Stimulated activated CD4-positive, alpha-beta T cell treated with anti-CD3 and anti-CD28 coated beads, Interleukin-12 subunit alpha, Interleukin-12 subunit beta, amount 100 ng/mL, for 24 hours (primary cell): Measurements from ENCODE around the gene KLKB1.
"Not testable (repeated sequence)": the region's sequence is repeated elsewhere in the genome, so short reads cannot be mapped to it uniquely, and the experiment has no call there.

ENCODE experiments used
- DNase-seq, 2 experiments: peaks; one replicate each; pipeline ENCODE4 v3.0.0-alpha.2; 2020; ENCODE audit warnings: low read depth in 2 of 2

Gene KLKB1

GRCh38 chr4:186226521-186227189 is 652 bp upstream of the KLKB1 start:
- no peak for DNase-seq

DNA sequence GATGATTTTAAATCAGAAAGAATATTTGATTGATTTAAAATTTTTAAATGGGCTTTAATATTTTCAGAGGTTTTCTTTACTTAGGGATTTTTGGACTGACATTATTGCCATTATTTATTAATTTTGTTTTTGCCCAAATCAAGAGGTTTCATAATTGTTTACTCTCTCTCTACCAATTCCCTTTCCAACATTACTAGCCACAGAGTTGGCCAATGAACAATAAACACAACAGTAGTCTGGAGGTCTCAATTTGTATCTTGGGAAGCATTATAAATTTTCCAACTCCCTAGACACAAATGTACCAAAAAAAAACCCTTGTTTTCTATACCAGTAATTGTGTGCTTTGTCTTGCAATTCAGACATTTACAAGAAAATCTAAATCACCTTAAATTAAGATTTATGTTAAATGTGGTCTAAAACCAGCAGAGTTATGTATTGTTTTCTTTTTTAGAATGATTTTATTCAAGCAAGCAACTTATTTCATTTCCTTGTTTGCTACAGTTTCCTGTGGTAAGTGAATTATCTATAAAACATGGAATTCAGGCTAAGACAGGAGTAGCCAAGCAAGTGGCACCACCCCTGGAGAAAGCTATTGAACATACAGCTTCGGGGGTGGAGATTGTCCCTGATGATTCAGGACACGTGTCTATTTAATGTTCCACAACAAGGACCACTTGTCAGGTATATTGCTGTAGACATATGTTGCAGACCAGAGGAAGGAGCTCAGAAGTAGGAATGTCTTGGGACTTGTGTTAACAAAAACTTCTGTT is 622 bp downstream of the KLKB1 start:
- DNase-seq, result no peak

- no peak for DNase-seq
These were observed 1.2 kb downstream of the KLKB1 start for GRCh38 chr4:186228514-186228894.

DNA sequence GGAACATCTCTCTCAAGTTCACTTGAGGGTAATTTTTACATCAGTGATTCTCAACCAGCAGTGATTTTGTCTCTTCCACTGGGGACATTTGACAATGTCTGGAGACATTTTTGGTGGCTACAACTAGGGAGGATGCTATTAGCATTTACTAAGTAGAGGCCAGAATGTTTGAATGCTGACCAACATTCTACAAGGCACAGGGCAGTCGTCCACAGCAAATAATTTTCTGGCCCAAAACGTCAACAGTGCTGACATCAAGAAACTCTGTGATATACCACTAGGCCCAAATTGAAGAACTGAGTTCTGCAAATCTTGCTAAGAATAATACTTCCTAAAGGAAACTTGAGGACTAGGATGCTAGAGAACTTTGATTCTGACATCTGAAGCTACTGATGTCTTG is 7.1 kb downstream of the KLKB1 start:
- no peak for DNase-seq

GRCh38 chr4:186236126-186236525 is 8.8 kb downstream of the KLKB1 start:
- DNase-seq, result no peak

DNA sequence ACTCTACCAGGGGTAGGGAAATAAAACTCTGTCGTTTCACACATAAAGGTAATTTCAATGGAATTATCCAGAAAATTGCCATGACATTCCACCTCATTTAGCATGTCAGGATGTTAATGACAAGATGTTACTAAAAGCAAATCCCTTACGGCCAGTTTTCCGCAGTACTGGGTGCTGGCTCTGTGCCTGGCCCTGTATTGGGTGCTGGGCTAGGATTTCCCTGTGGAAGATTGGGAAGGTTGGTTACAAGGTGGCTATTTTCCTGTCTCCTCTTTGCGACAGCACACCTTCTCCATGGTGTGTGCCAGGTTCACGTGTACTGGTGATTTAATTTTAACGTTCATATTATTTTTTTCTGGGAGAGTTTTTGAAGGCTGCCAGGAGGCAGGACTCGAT is 13.1 kb downstream of the KLKB1 start:
- no peak for DNase-seq

- no peak for DNase-seq
These were observed 13.7 kb downstream of the KLKB1 start for GRCh38 chr4:186240848-186241491.

- no peak for DNase-seq
These were observed 14.3 kb downstream of the KLKB1 start for GRCh38 chr4:186241616-186242015.

GRCh38 chr4:186242031-186242430 is 14.7 kb downstream of the KLKB1 start:
- DNase-seq, result not testable (repeated sequence)

- no peak for DNase-seq
These were observed 16.0 kb downstream of the KLKB1 start for GRCh38 chr4:186243331-186243730.

- no peak for DNase-seq
These were observed 17.5 kb downstream of the KLKB1 start for GRCh38 chr4:186244835-186245234.

- DNase-seq, result not testable (repeated sequence)
These were observed 19.9 kb downstream of the KLKB1 start for GRCh38 chr4:186247062-186247752.

DNA sequence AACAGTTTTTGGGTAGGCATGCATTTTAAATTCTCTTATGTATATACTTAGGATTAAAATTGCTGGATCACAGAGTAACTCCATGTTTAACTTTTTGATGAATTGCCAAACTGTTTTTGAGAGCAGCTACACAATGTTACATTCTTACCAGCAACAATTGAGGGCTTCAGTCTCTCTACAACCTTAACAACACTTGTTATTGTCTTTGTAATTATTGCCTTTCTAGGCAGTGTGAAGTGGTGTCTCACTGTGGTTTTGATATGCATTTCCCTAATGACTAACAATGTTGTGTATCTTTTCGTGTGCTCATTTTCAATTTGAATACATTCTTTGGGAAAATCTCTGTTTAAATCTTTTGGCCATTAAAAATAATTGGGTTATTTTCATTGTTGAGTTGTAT is 21.3 kb downstream of the KLKB1 start:
- no peak for DNase-seq

- no peak for DNase-seq
These were observed 22.8 kb downstream of the KLKB1 start for GRCh38 chr4:186249785-186250754.

GRCh38 chr4:186250760-186251159 is 23.5 kb downstream of the KLKB1 start:
- DNase-seq, result no peak

DNA sequence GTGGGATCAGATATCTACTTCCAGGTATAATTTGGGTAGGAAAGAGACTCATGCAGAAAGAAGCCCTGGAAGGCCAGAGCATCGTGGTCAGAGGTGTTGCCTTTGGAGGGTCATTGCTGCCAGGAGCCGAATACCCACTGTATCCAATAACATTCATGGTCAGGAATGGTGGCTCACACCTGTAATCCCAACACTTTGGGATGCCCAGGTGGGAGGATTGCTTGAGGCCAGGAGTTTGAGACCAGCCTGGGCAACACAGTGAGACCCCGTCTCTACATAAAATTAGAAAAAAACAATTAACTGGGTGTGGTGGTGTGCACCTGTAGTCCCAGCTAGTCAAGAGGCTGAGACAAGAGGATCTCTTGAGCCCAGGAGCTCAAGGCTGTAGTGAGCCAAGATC is 27.8 kb downstream of the KLKB1 start:
- DNase-seq, result no peak

DNA sequence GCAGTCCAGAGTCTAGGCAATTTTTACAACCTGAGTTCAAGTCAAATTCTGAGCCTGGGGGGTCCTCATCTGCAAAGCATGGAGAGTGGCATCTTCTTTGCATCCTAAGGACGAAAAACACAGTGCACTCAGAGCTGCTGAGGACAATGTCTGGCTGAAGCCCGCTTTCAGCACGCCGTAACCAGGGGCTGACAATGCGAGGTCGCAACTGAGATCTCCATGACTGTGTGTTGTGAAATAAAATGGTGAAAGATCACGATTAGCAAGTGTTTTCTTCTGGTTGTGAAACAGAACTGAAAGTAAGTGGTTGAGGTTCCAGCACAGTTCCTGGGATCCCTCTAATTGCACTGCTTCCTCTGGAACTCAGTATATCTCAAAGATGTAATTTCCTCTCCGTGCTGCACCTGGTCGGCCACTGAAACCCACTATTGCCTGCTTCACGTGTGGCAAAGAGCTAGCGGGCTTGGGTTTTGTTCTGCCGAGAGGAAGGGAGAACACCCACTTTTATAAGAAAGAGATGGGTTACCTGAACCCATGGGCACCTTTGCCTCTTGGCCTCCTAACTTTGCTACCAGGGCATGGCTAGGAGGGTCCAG is 31.0 kb downstream of the KLKB1 start:
- no peak for DNase-seq

GRCh38 chr4:186260117-186260503 is 32.8 kb downstream of the KLKB1 start:
- no peak for DNase-seq

- no peak for DNase-seq
These were observed 33.5 kb downstream of the KLKB1 start for GRCh38 chr4:186260504-186261448.

GRCh38 chr4:186264660-186265059 is 37.4 kb downstream of the KLKB1 start:
- DNase-seq, result no peak
